SW 1271 (cell line): Measurements from ENCODE around the gene UXT.
"Not testable (repeated sequence)": the region's sequence is repeated elsewhere in the genome, so short reads cannot be mapped to it uniquely, and the experiment has no call there.

Experiments used
- DNase-seq, 2 experiments: peaks; one replicate each; lab custom pipeline; 2025; lab: John Stamatoyannopoulos, UW

The UXT gene

GRCh38 chrX:47658684-47659420, at the start of gene UXT:
TSS of gene UXT (minus strand) at chrX:47659180. CDS start at chrX:47658927, 253 bp downstream.
- peak; percentile 81 to 82 for DNase-seq

GRCh38 chrX:47707031-47707780, 48.2 kb upstream of the UXT start:
- DNase-seq = no peak

GRCh38 chrX:47706575-47706974, 47.6 kb upstream of the UXT start:
- DNase-seq = no peak

GRCh38 chrX:47704736-47705135, 45.8 kb upstream of the UXT start:
- DNase-seq = no peak

GRCh38 chrX:47697181-47697580, 38.2 kb upstream of the UXT start:
- no peak for DNase-seq

- DNase-seq = no peak
Observed at GRCh38 chrX:47690175-47690574, 31.2 kb upstream of the UXT start.

- no peak for DNase-seq
Observed at GRCh38 chrX:47687263-47687662, 28.3 kb upstream of the UXT start.

GRCh38 chrX:47683829-47684205, 24.8 kb upstream of the UXT start:
- DNase-seq = no peak

GRCh38 chrX:47683184-47683828, 24.3 kb upstream of the UXT start:
- DNase-seq = no peak

- DNase-seq = not testable (repeated sequence)
Observed at GRCh38 chrX:47675959-47676859, 17.2 kb upstream of the UXT start.

- DNase-seq = no peak
Observed at GRCh38 chrX:47674776-47675175, 15.8 kb upstream of the UXT start.

- not testable (repeated sequence) for DNase-seq
Observed at GRCh38 chrX:47665797-47666196, 6.8 kb upstream of the UXT start.

- no peak for DNase-seq
Observed at GRCh38 chrX:47664737-47665136, 5.8 kb upstream of the UXT start.

- DNase-seq = peak; percentile 9 to 24
Observed at GRCh38 chrX:47662144-47662657, 3.2 kb upstream of the UXT start.

GRCh38 chrX:47661539-47661938, 2.6 kb upstream of the UXT start:
- no peak for DNase-seq

GRCh38 chrX:47659421-47659726, 394 bp upstream of the UXT start:
- no peak for DNase-seq

- no peak for DNase-seq
Observed at GRCh38 chrX:47658301-47658683, 688 bp downstream of the UXT start.

GRCh38 chrX:47651043-47651905, 7.7 kb downstream of the UXT start:
- no peak for DNase-seq

GRCh38 chrX:47650164-47651042, 8.6 kb downstream of the UXT start, which contains the start of gene ELK1:
TSS of gene ELK1 (minus strand) at chrX:47650563. CDS start at chrX:47641441, 9,122 bp downstream.
- DNase-seq = peak; percentile 73 to 86

GRCh38 chrX:47649781-47650163, 9.2 kb downstream of the UXT start:
- DNase-seq = no peak
